Measurements from ENCODE around the gene SARDH. TPM values are rescaled to one million over a fixed set of nuclear protein-coding genes. Genes with fewer than 3 reads are reported as not detected.

Gene SARDH
- total and polyA plus RNA-seq, 2 donors (not counting 3 experiments of a cell fraction or from before 2014, with no cell fraction given), result 0.19 to 0.44 TPM

GRCh38 chr9:133643978-133644760 lies 94.0 kb downstream of the SARDH start:
- no peaks in the 10 kb centered on the region for H3K9me3 ChIP-seq (replicated peaks; ENCODE audit: control insufficient read depth, insufficient read depth, low read length)
- no peaks in the 10 kb centered on the region for H4K20me1 ChIP-seq (replicated peaks; ENCODE audit: control insufficient read depth, extremely low read depth, insufficient read depth, low read length)
- no peaks in the 10 kb centered on the region for H3K79me2 ChIP-seq (ENCODE audit: control insufficient read depth, insufficient read depth, low read length)
- H3K27me3 ChIP-seq (ENCODE audit: control insufficient read depth in 2 of 2, insufficient read depth in 2 of 2, low read length in 2 of 2), result no peaks in the 10 kb centered on the region
- dilution Hi-C loops (cut with MboI; ENCODE audit: extremely low pct_ligation_motif_present, low sequenced_read_pairs) (no loop called here), intact Hi-C loops (cut with micrococcal nuclease) (no loop called here)
- no peak overlapping the region for H3K4me2 ChIP-seq (ENCODE audit: insufficient read depth, low read length)
- no peak overlapping the region for H3K9ac ChIP-seq (replicated peaks; ENCODE audit: extremely low read depth, insufficient read depth, low read length)
- H3K9me1 ChIP-seq (replicated peaks; ENCODE audit: control insufficient read depth, extremely low read depth, insufficient read depth, low read length), result no peaks in the 10 kb centered on the region
- DNase-seq (ENCODE audit: low read depth, low spot score) (no peak), FAIRE-seq (no peak)
- no peak overlapping the region for H3K27ac ChIP-seq (ENCODE audit: insufficient read depth, low read depth, low read length)
- H3K36me3 ChIP-seq (ENCODE audit: control insufficient read depth in 2 of 2, extremely low read depth in 1 of 2, insufficient read depth in 2 of 2, low read length in 2 of 2), result no peaks in the 10 kb centered on the region
- TF ChIP-seq GATA2 (IDR thresholded peaks at IDR 0.05; ENCODE audit: insufficient read depth, insufficient read length, low read depth, low read length) (no peak), POLR2A (IDR thresholded peaks at IDR 0.05; ENCODE audit: low read depth, low read length) (no peak), MYC (IDR thresholded peaks at IDR 0.05; ENCODE audit: low read depth, low read length) (no peak), FOS (IDR thresholded peaks at IDR 0.05; ENCODE audit: borderline replicate concordance, insufficient read depth, low read length) (no peak), POLR2AphosphoS5 (IDR thresholded peaks at IDR 0.05; ENCODE audit: insufficient read depth, low read depth, low read length) (no peak), EZH2 (IDR thresholded peaks at IDR 0.05; ENCODE audit: borderline replicate concordance, low read depth, low read length, severe bottlenecking) (no peak), JUN (IDR thresholded peaks at IDR 0.05; ENCODE audit: borderline replicate concordance, insufficient read depth, insufficient read length, low read depth) (no peak), CTCF (IDR thresholded peaks at IDR 0.05; ENCODE audit: extremely low read depth in 1 of 2, insufficient read depth in 1 of 2, low read depth in 1 of 2, low read length in 2 of 2) (no peak)
- TF ChIP-seq, protein P1, sequence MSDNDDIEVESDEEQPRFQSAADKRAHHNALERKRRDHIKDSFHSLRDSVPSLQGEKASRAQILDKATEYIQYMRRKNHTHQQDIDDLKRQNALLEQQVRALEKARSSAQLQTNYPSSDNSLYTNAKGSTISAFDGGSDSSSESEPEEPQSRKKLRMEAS (IDR thresholded peaks at IDR 0.05; ENCODE audit: insufficient read depth, insufficient read length), result no peak
- no peaks in the 10 kb centered on the region for H3K4me1 ChIP-seq (ENCODE audit: control insufficient read depth, extremely low read depth, insufficient read depth, low read length)
- POLR2A ChIA-PET, result no interaction called here
- no peak overlapping the region for H3K4me3 ChIP-seq (replicated peaks in 1 of 3; ENCODE audit: insufficient read depth in 1 of 3, low read depth in 1 of 3, low read length in 3 of 3)
- H2AFZ ChIP-seq (ENCODE audit: low read depth, low read length), result no peak overlapping the region
- CTCF ChIA-PET, result no interaction called here
- BruUV-seq (replicated peaks), result no TSS peak
